Urinary bladder (tissue), 4 donors: ENCODE results near the gene MAGI2. TPM values are rescaled to one million over a fixed set of nuclear protein-coding genes. Genes with fewer than 3 reads are reported as not detected.

Source experiments
- DNase-seq: peaks from one replicate; pipeline ENCODE4 v3.0.0-alpha.2; 2015; ENCODE audit errors: extremely low spot score
- H3K27ac ChIP-seq: one replicate; pipeline ENCODE4 v1.5.1; 2013; ENCODE audit warnings: low read depth, mild to moderate bottlenecking, moderate library complexity
- H3K36me3 ChIP-seq: one replicate; pipeline ENCODE4 v1.6.1; 2013; ENCODE audit warnings: mild to moderate bottlenecking, moderate library complexity; ENCODE audit not compliant: insufficient read depth
- H3K4me1 ChIP-seq: one replicate; pipeline ENCODE4 v1.6.1; 2013; ENCODE audit warnings: mild to moderate bottlenecking, moderate library complexity; ENCODE audit not compliant: insufficient read depth
- H3K4me3 ChIP-seq: one replicate; pipeline ENCODE4 v1.5.1; 2013; ENCODE audit warnings: low read depth, low read length
- WGBS: extraction: QIAGEN DNeasy Blood & Tissue Kit; methylation state at CpG from one replicate; pipeline ENCODE4 v1.1.7; 2013; 5-methylcytosine and 5-hydroxymethylcytosine counted together
- polyA plus RNA-seq: library from polyadenylated mRNA; stranded (reverse); fragments of 200-250 nt; gene quantifications from one replicate; pipeline ENCODE4 v1.2.3, GENCODE V29; 2013
- total RNA-seq: library from RNA; depleted of rRNA; stranded (reverse); fragments of >200 nt; gene quantifications from one replicate; pipeline ENCODE4 v1.2.3, GENCODE V29; 2014
- donor health status: healthy with polysubstance abuse.
- donor health status: healthy.

MAGI2 gene
- total and polyA plus RNA-seq, 2 donors: 7.6 to 37.4 TPM

DNA sequence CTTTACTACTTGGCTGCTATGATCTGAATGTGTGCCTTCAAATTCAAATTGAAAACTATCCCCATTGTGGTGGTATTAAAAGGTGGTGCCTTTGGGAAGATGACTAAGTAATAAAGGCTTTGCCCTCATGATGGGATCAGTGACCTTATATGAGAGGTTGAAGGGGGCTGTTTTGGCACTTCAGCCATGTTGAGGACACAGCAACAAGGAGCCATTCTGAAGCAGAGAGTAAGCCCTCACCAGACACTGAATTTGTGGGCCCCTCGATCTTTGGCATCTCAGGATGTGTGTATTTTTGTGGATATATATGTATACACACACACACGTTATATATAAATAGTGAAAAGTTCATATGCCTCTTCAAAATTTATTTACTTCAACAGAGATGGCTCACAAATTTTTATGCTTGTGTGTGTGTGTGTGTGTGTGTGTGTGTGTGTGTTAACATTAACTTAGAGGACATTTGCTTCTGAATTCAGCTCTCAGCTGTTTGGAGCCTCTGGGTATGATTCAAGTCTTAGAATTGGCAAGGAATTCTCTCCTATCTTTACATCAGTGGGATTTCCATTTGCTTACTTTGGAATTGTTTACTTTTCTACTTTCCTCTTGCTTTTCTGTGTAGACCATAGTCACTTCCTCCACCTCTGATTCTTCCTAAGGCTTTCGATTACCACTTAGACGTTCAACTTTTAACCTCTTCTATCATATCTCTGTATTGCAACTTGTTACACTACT, 66.6 kb downstream of the MAGI2 start:
- Histone ChIP-seq H3K4me3 (no peak overlapping the region), H3K4me1 (no peaks in the 10 kb centered on the region), H3K27ac (no peak overlapping the region), H3K36me3 (no peaks in the 10 kb centered on the region)
- DNase-seq: no peak
- WGBS: 40% methylated on average over 4 of the region's 4 CpGs

- Histone ChIP-seq H3K27ac (no peak overlapping the region), H3K4me3 (no peak overlapping the region), H3K4me1 (no peaks in the 10 kb centered on the region), H3K36me3 (no peaks in the 10 kb centered on the region)
- DNase-seq: no peak
Observed at GRCh38 chr7:79381921-79382320, 71.5 kb downstream of the MAGI2 start.

DNA sequence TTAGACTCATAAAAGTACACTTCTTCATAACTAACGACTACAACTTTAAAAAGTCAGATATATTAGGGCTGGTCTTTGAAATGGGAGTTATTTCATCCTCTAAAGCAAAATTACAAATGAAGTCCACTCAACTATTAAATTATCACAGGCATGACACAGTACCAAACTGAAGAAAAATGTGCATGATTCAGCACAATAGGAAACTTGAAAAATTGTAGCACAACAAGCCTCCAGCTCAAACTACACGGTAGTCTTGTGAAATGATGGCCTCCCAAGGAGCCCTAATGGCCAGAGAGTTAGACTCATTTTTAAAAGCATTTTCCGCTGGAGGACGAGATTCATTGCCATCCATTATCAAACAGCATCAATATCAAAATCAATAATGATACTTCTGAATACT, 76.4 kb downstream of the MAGI2 start:
- Histone ChIP-seq H3K36me3 (no peaks in the 10 kb centered on the region), H3K4me3 (no peak overlapping the region), H3K4me1 (no peaks in the 10 kb centered on the region), H3K27ac (no peak overlapping the region)
- no peak for DNase-seq
- WGBS: 83% methylated on average over 4 of the region's 4 CpGs

- H3K27ac ChIP-seq: no peak overlapping the region
- H3K4me3 ChIP-seq: no peak overlapping the region
- 88% methylated on average over 5 of the region's 5 CpGs for WGBS
- DNase-seq: no peak
- H3K4me1 ChIP-seq: no peaks in the 10 kb centered on the region
- H3K36me3 ChIP-seq: no peaks in the 10 kb centered on the region
Observed at GRCh38 chr7:79376299-79377025, 77.0 kb downstream of the MAGI2 start.

- Histone ChIP-seq H3K36me3 (no peaks in the 10 kb centered on the region), H3K4me3 (no peak overlapping the region), H3K27ac (no peak overlapping the region), H3K4me1 (no peaks in the 10 kb centered on the region)
- 74% methylated on average over 2 of the region's 2 CpGs for WGBS
- DNase-seq: no peak
Observed at GRCh38 chr7:79361214-79361613, 92.3 kb downstream of the MAGI2 start.

GRCh38 chr7:79359827-79360226, 93.6 kb downstream of the MAGI2 start:
- Histone ChIP-seq H3K4me3 (no peak overlapping the region), H3K27ac (no peak overlapping the region), H3K4me1 (no peaks in the 10 kb centered on the region), H3K36me3 (no peaks in the 10 kb centered on the region)
- DNase-seq: no peak
- WGBS: 89% methylated on average over 1 of the region's 1 CpG

DNA sequence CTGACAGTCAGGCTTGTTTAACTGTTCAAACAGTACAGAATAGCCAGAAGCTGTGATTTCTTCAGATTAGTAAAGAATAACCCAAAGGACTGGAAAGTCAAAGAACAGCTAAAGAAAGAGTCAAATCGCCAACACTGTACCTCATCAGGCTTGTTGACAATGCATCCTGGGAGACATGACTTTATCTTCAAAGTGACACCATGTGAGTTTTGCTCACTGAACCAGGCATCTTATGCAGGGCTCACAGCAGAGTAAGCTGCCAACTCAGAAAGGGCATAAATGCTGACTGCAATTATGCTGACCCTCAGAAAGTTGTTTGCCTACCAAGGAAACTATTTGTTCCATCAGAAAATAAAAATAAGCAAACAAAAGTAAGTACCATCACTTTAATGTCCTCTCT, 96.4 kb downstream of the MAGI2 start:
- no peak overlapping the region for H3K27ac ChIP-seq
- H3K36me3 ChIP-seq: no peaks in the 10 kb centered on the region
- WGBS: 88% methylated on average over 1 of the region's 1 CpG
- H3K4me3 ChIP-seq: no peak overlapping the region
- H3K4me1 ChIP-seq: no peaks in the 10 kb centered on the region
- no peak for DNase-seq

- H3K27ac ChIP-seq: no peak overlapping the region
- 96% methylated on average over 2 of the region's 2 CpGs for WGBS
- H3K36me3 ChIP-seq: no peaks in the 10 kb centered on the region
- H3K4me3 ChIP-seq: no peak overlapping the region
- DNase-seq: no peak
- no peaks in the 10 kb centered on the region for H3K4me1 ChIP-seq
Observed at GRCh38 chr7:79353720-79354468, 99.6 kb downstream of the MAGI2 start.

DNA sequence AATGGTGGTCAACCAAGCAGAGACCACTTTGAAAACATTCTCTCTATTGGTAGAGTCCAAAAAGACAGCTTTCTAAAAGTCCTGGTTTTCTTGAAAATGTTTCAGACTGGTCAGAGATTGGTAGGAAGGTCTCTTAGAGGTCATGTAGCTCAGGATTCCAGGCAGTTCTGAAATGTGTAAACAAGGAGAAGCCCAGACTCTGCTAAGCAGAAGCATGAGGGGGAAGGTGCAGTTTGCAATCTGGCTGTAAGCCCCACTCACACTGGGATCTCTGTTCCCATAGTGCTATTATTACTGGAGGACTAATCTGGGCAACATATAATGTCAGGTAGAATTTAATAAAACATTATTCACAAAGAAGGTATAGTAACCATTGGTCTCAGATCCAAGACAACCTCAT, 101.1 kb downstream of the MAGI2 start:
- no peak for DNase-seq
- no peaks in the 10 kb centered on the region for H3K36me3 ChIP-seq
- no peak overlapping the region for H3K27ac ChIP-seq
- no peak overlapping the region for H3K4me3 ChIP-seq
- H3K4me1 ChIP-seq: no peaks in the 10 kb centered on the region

- no peak for DNase-seq
- Histone ChIP-seq H3K4me1 (no peaks in the 10 kb centered on the region), H3K27ac (no peak overlapping the region), H3K4me3 (no peak overlapping the region), H3K36me3 (no peaks in the 10 kb centered on the region)
- WGBS: 41% methylated on average over 3 of the region's 3 CpGs
Observed at GRCh38 chr7:79347351-79347750, 106.1 kb downstream of the MAGI2 start.

DNA sequence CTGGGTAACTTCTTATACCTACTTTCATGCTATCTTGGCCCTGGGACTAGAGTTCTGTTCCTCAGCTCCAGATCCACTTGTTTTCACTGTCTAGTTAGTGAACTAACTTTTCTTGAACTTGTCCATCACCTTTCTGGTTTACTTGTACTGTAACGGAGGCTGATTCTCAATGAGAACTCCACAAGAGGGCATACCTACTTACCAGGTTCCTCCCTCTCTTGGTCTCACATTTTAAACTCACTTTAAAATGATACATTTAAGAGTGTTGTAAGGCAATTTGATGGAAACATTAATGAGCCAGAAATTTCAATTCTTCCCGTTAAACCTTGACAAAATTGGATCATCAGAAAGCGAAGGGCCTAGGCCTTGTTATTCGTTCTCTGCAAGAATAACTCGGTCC, 111.6 kb downstream of the MAGI2 start:
- H3K4me1 ChIP-seq: no peaks in the 10 kb centered on the region
- H3K4me3 ChIP-seq: no peak overlapping the region
- no peak for DNase-seq
- no peak overlapping the region for H3K27ac ChIP-seq
- H3K36me3 ChIP-seq: no peaks in the 10 kb centered on the region
- 92% methylated on average over 5 of the region's 5 CpGs for WGBS

DNA sequence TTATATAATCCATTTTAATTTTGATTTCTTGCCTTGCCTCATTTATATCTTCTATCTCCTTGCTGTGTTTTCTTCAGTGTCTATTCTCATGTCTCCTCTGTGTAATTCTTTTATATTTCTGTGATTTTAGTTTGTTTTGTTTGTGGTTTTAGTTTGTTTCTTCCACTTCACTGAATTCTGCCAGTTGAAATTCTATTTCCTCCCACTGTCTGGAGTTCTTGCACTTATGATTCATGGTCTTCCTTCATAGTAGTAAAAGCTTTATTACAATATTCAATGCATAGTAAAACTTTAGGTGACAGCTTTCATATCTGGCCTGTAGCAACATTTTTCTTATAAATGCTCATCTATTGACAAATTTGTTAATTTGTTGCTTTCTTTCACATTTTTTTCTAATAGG, 113.3 kb downstream of the MAGI2 start:
- no peaks in the 10 kb centered on the region for H3K36me3 ChIP-seq

GRCh38 chr7:79339208-79339925, 114.1 kb downstream of the MAGI2 start:
- Histone ChIP-seq H3K36me3 (no peaks in the 10 kb centered on the region), H3K4me3 (no peak overlapping the region), H3K27ac (no peak overlapping the region), H3K4me1 (no peaks in the 10 kb centered on the region)
- 95% methylated on average over 4 of the region's 4 CpGs for WGBS
- DNase-seq: no peak

More for the DNA sequence above, 113.3 kb downstream of the MAGI2 start:
- H3K4me3 ChIP-seq: no peak overlapping the region
- no peaks in the 10 kb centered on the region for H3K4me1 ChIP-seq
- no peak overlapping the region for H3K27ac ChIP-seq
- DNase-seq: no peak
